Prostate gland (tissue), 2 donors: ENCODE results near the gene SRRM1.

Experiments
- CTCF ChIP-seq, 4 experiments: fragments of 200-600 bp in 2 of 4; fragments of 450-650 bp in 2 of 4; sonication (generic) in 2 of 4; IDR thresholded peaks; 1 replicate in 3 of 4; 2 replicates in 1 of 4; pipeline ENCODE4 v1.5.1; 2016 to 2019; ENCODE audit warnings: antibody characterized with exemption in 4 of 4, mild to moderate bottlenecking in 2 of 4, moderate library complexity in 2 of 4
- POLR2A ChIP-seq: fragments of 450-650 bp; IDR thresholded peaks from one replicate; pipeline ENCODE4 v1.6.1; 2016; ENCODE audit warnings: antibody characterized with exemption, mild to moderate bottlenecking
- POLR2AphosphoS5 ChIP-seq: sonication (generic); formaldehyde crosslinking; IDR thresholded peaks from one replicate; pipeline ENCODE4 v1.6.1; 2017; ENCODE audit warnings: antibody characterized with exemption

- TF ChIP-seq POLR2A (no peak), CTCF (IDR thresholded peaks at IDR 0.05) (no peak), POLR2AphosphoS5 (no peak)
Measured at GRCh38 chr1:24606296-24606605, 36.9 kb upstream of the SRRM1 start.
